ENCODE data around the gene EIF3A.

Gene EIF3A

DNA sequence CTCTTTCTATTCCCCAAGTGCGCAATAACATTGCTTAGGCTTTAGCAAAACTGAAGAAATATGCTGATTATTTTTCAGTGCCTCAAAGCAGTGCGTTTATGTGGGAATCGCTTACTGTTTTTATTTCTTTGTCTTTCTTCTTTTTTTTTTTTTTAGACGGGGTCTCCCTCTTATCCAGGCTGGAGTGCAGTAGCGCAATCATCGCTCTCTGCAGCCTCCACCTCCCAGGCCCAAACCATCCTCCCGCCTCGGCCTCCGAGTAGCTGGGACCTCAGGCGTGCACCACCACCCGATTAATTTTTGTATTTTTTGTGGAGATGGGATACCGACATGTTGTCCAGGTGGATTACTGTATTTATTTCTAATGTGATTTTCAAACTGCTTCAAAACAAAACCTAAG is 24.5 kb upstream of the EIF3A start:
- H3K36me3 ChIP-seq (ENCODE audit: insufficient read depth, low read length) = peaks cover 8% of the 10 kb centered on the region; the same call in 1 of the 2 replicates
- no peaks in the 10 kb centered on the region for H3F3A ChIP-seq (ENCODE audit: insufficient read depth, low read length)
- H3K9me2 ChIP-seq (ENCODE audit: low read depth, low read length) = no peaks in the 10 kb centered on the region
- no peaks in the 10 kb centered on the region for H4K20me1 ChIP-seq (ENCODE audit: insufficient read depth, low read length)
- H3K4me2 ChIP-seq (ENCODE audit: low read length) = peak overlapping the region; percentile 74
- peak overlapping the region; percentile 64 for H3K4me3 ChIP-seq (ENCODE audit: low read depth, low read length, poor library complexity, severe bottlenecking)
- TF ChIP-seq, protein P1, sequence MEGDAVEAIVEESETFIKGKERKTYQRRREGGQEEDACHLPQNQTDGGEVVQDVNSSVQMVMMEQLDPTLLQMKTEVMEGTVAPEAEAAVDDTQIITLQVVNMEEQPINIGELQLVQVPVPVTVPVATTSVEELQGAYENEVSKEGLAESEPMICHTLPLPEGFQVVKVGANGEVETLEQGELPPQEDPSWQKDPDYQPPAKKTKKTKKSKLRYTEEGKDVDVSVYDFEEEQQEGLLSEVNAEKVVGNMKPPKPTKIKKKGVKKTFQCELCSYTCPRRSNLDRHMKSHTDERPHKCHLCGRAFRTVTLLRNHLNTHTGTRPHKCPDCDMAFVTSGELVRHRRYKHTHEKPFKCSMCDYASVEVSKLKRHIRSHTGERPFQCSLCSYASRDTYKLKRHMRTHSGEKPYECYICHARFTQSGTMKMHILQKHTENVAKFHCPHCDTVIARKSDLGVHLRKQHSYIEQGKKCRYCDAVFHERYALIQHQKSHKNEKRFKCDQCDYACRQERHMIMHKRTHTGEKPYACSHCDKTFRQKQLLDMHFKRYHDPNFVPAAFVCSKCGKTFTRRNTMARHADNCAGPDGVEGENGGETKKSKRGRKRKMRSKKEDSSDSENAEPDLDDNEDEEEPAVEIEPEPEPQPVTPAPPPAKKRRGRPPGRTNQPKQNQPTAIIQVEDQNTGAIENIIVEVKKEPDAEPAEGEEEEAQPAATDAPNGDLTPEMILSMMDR (IDR thresholded peaks at IDR 0.05; ENCODE audit: low read length) = no peak
- TF ChIP-seq EZH2 (IDR thresholded peaks at IDR 0.05; ENCODE audit: borderline replicate concordance, low read length) = no peak
- H3K27me3 ChIP-seq (ENCODE audit: insufficient read depth, low read length) = no peaks in the 10 kb centered on the region
- no peak overlapping the region for H3K27ac ChIP-seq (ENCODE audit: low read depth, low read length, poor library complexity, severe bottlenecking)
- H3K4me1 ChIP-seq (ENCODE audit: insufficient read depth, low read length, severe bottlenecking) = peaks cover 32% of the 10 kb centered on the region
- no peaks in the 10 kb centered on the region for H3K79me2 ChIP-seq (ENCODE audit: insufficient read depth, low read length)
- H3K9ac ChIP-seq (ENCODE audit: low read length) = peak overlapping the region; percentile 63
- no peak overlapping the region for H2AFZ ChIP-seq (ENCODE audit: low read length)
- no peaks in the 10 kb centered on the region for H3K9me3 ChIP-seq (ENCODE audit: low read length)

DNA sequence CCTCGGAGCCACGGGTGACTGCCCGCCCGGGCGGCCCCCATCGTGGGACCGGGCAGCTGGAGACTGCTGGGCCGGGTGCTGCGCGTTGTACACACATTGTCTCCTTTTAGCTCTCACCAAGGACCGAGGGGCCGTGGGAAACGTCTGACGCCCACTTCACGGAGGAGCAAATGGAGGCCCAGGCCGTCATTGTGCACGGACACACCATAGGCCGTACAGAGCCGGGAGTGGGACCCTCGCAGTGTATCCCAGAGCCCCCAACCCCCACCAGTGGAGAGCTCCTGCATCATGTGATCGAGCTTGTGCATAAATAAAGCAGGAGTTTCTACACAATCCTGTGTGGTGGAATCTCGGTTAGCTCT is 24.0 kb upstream of the EIF3A start:
- Histone ChIP-seq H3K79me2 (ENCODE audit: insufficient read depth, low read length) (no peaks in the 10 kb centered on the region), H3K27me3 (ENCODE audit: insufficient read depth, low read length) (no peaks in the 10 kb centered on the region), H3K4me1 (ENCODE audit: insufficient read depth, low read length, severe bottlenecking) (peaks cover 32% of the 10 kb centered on the region), H3K9me3 (ENCODE audit: low read length) (no peaks in the 10 kb centered on the region), H3K9me2 (ENCODE audit: low read depth, low read length) (no peaks in the 10 kb centered on the region), H3F3A (ENCODE audit: insufficient read depth, low read length) (no peaks in the 10 kb centered on the region), H3K4me2 (ENCODE audit: low read length) (peak overlapping the region; percentile 74), H3K27ac (ENCODE audit: low read depth, low read length, poor library complexity, severe bottlenecking) (no peak overlapping the region), H2AFZ (ENCODE audit: low read length) (no peak overlapping the region), H3K9ac (ENCODE audit: low read length) (peak overlapping the region; percentile 63), H4K20me1 (ENCODE audit: insufficient read depth, low read length) (no peaks in the 10 kb centered on the region), H3K4me3 (ENCODE audit: low read depth, low read length, poor library complexity, severe bottlenecking) (peak overlapping the region; percentile 64), H3K36me3 (ENCODE audit: insufficient read depth, low read length) (peaks cover 8% of the 10 kb centered on the region; the same call in 1 of the 2 replicates)
- TF ChIP-seq, protein P1 (IDR thresholded peaks at IDR 0.05; ENCODE audit: low read length) = no peak
- TF ChIP-seq EZH2 (IDR thresholded peaks at IDR 0.05; ENCODE audit: borderline replicate concordance, low read length) = no peak

DNA sequence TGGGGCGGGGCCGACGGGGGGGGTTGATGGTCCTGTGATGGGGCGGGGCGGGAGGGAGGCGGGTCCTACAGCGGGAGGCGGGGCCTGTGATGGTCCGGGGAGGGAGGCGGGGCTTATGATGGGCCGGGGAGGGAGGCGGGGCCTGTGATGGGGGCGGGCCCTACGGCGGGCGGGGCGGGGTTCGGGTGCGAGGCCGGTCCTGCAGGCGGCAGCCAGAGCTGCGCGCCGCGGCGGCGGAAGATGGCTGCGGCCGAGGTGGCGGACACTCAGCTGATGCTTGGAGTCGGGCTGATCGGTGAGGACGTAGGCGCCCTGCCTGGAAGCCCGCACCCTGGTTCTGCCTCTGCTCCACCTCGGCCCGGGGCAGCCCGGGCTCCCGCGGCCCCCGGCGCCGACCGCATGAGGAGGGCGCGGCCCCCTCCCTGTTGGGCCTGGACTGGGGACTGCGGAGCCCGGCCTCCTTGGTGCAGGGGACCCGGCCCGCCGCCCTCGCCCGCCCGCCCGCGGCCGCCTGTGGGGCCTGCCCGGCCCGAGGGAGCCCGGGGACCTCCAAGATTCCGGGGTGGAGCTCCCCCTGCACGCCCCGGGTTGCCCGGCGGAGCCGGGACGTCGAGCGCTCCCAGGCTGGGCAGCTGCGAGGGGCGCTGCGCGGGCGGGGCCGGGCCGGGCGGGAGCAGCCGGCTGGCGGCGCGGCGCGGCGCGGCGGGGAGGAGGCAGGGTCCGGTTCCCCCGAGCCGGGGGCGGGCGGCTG is 23.5 kb upstream of the EIF3A start, which contains the start of gene DENND10:
Gene DENND10, plus strand, starts transcription at position 211 of the 751 bp plus-strand sequence. Its CDS starts 30 bp downstream, at position 241.
- no peak within 1 kb of the TSS for H2AFZ ChIP-seq (ENCODE audit: low read length)
- H3K27ac ChIP-seq (ENCODE audit: low read depth, low read length, poor library complexity, severe bottlenecking) = peak within 1 kb of the TSS; percentile 64
- peaks cover 32% of the 10 kb centered on the region for H3K4me1 ChIP-seq (ENCODE audit: insufficient read depth, low read length, severe bottlenecking)
- no peaks in the 10 kb centered on the region for H3K9me3 ChIP-seq (ENCODE audit: low read length)
- peaks cover 5% of the 10 kb centered on the region; the same call in 1 of the 2 replicates for H3K36me3 ChIP-seq (ENCODE audit: insufficient read depth, low read length)
- no peaks in the 10 kb centered on the region for H3K9me2 ChIP-seq (ENCODE audit: low read depth, low read length)
- H3K79me2 ChIP-seq (ENCODE audit: insufficient read depth, low read length) = no peaks in the 10 kb centered on the region
- peak within 1 kb of the TSS; percentile 64 for H3K4me3 ChIP-seq (ENCODE audit: low read depth, low read length, poor library complexity, severe bottlenecking)
- peak within 1 kb of the TSS; percentile 63 for H3K9ac ChIP-seq (ENCODE audit: low read length)
- H4K20me1 ChIP-seq (ENCODE audit: insufficient read depth, low read length) = no peaks in the 10 kb centered on the region
- TF ChIP-seq EZH2 (IDR thresholded peaks at IDR 0.05; ENCODE audit: borderline replicate concordance, low read length) = no peak
- TF ChIP-seq, protein P1 (IDR thresholded peaks at IDR 0.05; ENCODE audit: low read length) = no peak
- H3F3A ChIP-seq (ENCODE audit: insufficient read depth, low read length) = no peaks in the 10 kb centered on the region
- peak within 1 kb of the TSS; percentile 74 for H3K4me2 ChIP-seq (ENCODE audit: low read length)
- H3K27me3 ChIP-seq (ENCODE audit: insufficient read depth, low read length) = no peaks in the 10 kb centered on the region
